GM18502 (cell line): ENCODE data around the gene CDC45.

ENCODE experiments used
- ATAC-seq: cut with Tn5 transposase; IDR thresholded peaks from one replicate; pipeline ENCODE4 v1.9.1; 2021; ENCODE audit warnings: mild to moderate bottlenecking; ENCODE audit not compliant: unreplicated experiment, poor library complexity

The CDC45 gene

DNA sequence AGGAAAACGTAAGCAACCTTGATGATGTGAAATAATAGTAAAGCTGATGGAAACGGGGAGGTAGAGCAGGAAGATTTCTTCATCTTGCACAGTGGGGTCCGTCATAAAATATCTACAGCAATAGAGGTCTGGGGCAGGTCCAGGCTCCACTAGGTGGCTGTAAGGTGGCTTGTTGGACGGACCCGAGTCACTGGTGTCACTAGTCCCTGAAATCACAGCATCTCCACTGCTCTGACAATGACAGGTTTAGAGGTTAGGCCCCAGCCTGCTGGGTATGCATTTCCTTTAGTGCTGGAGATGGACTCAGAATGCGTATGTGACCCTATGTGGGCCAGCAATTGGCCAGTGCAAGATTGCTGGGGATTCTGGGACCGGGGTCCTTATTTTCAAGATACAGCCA, 69.7 kb downstream of the CDC45 start:
- no peak for ATAC-seq

DNA sequence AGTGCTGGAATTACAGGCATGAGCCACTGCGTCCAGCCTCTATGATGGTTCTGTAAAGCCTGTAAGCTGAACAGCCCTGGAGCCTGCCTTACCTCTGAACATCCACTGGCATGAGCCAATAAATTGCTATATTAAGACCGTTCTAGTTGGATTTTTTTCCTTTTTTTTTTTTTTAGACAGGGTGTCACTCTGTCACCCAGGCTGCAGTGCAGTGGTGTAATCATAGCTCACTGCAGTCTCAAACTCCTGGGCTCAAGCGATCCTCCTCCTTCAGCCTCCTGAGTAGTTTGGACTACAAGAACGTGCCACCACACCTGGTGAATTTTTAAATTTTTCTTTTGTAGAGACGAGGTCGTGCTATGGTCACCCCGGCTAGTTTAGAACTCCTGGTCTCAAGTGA, 70.7 kb downstream of the CDC45 start:
- no peak for ATAC-seq

DNA sequence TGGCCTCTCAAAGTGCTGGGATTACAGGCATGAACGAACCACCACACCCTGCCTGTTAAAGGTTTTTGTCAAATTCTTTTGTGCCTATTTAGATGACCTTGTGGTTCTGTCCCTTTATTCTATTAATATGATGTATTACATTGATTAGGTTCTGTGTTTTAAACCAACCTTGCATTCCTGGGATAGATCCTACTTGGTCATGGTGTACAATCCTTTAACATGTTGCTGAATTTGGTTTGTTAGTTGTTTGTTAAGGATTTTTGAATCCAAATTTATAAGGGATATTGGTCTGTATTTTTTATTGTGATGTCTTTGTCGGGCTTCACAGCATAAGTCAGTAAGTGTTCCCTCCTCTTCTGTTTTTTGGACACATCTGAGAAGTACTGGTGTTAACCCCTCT, 73.5 kb downstream of the CDC45 start:
- no peak for ATAC-seq

DNA sequence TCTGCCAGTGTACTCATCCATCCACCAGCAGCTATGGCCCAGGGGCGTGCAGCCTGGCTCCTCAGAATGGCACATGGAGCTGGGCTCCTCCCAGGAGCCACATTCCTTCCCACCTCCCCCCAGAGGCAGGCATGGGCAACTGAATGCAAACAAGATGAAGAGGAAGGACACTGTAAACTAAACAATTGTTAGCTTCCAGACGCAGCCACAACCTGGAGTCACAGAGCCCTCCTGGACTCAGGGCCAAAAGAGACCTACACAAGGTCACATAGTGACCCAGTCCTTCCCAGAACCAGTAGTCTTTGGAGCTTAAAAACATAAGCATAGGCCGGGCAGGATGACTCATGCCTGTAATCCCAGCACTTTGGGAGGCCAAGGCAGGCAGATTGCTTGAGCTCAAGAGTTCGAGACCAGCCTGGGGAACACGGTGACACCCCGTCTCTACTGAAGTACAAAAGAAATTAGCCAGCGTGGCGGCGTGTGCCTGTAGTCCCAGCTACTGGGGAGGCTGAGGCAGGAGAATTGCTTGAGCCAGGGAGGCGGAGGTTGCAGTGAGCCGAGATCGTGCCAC, 75.2 kb downstream of the CDC45 start:
- no peak for ATAC-seq

DNA sequence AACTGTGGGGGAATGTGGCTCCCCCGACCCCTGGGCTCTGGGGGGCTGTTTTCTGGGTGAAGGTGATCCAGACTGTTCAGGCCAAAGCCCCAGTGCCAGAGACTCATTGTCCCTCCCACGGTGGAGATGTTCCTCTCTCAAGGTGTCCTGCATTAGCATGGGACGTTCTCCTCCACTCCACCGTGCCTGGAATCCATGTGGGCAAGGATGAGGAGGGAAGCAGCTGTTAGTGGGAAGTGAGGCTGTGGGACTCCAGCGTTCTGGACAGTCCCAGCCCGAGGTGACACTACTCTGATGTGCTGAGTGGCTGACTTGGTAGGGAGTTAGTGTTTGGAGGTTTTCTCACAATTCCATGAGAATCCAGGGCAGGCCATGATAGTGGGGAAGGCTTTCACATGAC, 75.9 kb downstream of the CDC45 start:
- ATAC-seq, result no peak

DNA sequence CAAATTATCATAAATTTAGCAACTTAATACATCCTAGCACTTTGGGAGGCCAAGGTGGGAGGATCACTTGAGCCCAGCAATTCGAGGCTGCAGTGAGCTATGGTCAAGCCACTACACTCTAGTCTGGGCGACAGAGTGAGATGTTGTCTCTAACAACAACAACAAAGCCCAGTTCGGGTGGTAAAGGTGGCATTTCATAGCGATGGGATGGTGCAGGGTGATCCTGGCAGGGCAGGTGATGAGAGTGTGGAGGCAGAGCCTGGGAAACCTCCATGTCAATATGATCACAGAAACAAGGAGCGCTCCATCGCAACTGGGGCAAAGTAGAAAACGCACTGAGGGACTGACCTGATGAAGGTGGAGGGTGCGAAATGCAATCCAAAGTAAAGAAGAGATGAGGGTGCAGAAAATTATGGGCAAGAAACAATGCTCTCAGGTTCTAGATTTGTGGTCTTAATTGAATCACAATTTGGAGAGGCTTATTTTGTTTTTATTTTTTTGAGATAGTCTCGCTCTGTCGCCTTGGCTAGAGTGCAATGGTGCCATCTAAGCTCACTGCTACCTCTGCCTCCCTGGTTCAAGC, 77.3 kb downstream of the CDC45 start:
- no peak for ATAC-seq

DNA sequence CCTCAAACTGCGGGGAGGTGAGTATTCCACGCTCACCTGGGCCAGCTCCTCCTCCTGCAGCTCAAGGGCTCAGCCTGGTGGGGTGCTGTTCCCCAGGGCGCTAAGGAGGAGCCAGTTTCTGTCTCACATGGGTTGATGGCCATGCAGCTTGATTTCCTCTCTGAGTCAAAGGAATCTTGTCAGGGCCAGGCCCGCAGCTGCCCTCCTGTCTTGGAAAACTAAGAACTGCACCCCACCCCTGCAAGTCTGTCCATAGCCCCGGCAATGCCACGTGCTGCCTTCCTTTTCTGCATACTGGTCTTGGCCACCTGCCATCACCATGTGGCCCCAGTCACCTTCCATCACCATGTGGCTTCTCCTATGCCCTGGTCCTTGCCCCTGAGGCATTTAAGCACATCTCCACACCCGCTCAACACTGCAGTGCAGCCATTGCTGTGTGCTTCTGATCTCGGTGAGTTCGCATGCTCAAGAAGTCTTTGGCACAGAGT, 79.6 kb downstream of the CDC45 start:
- ATAC-seq, result no peak

DNA sequence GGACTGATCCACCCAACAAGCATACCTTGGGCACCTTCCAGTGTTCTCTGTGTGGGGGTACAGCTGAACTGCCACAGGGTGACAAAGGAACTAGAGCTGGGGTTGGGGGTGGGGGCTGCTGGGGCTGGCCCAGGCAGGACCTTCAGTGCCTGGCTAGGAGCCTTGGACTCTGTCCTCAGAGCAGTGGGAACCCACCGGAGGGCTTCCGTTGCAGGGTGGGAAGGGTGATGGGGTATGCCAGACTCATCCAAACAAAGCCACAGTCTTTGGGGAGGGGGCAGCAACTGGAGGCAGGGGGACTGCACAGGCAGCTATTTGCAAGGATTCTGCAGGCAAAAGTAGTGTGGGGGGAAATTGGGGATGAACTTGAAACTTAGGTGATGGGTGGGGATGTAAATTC, 80.2 kb downstream of the CDC45 start:
- ATAC-seq, result no peak

DNA sequence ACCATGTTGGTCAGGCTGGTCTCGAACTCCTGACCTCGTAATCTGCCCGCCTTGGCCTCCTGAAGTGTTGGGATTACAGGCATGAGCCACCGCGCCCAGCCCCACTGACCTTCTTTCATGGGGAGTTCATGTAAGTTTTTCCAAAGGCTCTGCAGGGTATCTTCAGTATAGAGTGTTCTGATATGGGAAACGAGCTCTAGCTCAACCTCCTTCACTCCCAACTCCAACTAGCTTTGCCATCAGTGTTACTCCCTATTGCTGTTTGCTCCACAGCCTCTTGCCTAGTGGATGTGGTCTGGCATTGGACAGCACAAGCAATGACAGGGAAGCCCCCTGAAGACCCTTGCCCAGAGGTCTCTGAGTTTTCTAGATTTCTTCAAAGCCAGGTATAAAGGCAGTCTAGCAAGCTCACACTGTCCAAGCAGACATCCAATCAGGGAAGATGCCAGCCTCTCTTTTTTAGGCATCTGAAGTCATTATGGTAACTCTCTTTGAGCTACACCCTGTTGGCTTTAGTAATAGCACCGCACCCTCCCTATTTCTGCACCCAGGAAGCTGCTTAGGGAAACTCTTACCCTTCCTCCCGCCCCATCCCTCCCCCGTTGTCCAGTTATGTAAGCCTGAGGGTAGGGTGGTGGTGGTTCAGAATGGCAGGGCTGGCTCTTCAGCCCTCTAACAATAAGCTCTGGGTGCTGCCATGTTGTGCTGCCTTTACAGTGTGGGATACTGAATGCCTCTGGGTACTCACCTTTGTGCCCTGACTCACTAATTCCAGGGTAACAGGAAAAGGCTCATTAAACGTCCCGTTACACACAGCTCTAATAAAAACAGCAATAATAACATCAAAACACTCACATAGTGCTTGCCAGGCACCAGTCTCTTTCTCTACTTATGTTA, 85.9 kb downstream of the CDC45 start:
- ATAC-seq, result no peak

DNA sequence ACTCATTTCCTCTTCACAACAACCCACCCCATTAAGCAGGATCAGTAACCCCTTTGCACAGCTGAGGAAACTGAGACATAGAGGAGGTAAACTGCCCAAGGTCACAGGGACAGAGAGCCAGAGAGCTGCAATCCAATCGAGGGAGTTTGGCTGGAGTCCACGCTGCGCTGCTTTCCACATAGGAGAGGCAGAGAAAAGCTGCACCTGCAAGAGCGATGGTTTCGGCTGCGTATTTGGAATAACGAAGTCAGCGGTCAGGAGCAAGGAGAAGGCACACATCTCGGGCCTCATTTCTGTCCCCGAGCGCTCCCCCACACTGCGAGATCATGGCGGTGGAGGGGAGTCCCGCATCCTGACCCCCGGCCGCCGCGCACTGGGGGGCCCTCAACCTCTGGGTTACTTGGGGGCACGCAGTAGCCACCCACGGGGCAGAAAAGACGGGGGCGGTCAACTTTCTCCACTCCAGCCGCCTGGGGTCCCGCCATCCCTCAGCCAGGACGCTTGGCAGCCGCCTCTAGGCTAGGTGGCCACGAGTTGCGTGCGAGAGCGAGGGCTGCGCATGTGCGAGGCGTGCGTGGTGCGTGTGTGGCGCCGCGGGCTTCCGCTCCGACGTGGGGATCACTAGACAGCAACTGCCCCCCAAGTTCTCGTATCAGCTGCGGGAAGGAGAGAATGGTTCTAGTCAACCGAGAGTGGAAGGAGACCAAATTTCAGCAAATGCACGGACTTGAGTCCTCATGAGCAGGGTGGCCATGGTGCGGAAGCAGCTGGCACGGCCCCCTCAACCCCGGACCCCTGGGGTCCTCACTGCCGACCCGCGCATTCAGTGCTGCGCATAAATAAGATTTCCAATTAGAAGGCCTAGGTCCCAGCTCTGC, 86.8 kb downstream of the CDC45 start:
- no peak for ATAC-seq

DNA sequence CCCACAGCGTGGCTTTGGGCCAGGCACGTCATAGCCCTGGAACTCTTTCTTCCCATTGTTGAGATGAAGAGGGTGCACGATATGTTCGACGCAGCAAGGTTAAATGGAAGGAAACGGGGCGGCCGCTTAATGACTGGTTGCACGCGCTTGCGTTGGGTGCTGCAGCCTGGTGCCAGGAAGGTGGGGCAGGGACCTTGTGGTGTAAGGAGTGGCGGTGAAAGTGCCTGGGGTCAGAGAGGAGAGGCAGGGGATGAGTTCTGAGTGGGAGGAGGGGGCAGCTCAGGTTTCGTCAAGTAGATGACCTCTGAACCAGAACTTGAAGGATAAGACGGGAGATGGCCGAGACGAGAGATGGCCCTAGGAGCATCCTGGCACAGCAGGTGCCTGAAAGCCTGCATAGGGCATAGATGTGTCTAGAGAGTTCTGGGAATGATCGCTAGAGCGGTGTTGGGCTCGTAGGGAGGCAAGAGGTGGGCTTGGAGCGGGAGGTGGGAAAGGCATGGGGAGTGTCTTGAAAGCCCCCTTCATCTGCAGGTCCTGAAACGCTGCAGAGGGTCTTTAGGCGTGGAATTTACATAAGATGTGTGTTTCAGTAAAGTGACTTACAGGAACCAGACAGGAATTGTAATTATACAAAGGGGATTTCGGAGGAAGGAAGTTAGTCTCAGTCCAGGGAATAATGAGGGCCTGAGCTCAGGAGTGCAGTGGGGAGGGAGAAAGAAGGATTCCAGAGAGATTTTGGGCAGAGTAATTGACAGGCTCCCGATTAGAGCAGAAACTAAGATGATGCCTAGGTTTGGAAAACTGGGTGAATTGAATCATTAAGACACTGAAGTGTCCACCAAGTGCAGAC, 87.7 kb downstream of the CDC45 start:
- ATAC-seq, result no peak

DNA sequence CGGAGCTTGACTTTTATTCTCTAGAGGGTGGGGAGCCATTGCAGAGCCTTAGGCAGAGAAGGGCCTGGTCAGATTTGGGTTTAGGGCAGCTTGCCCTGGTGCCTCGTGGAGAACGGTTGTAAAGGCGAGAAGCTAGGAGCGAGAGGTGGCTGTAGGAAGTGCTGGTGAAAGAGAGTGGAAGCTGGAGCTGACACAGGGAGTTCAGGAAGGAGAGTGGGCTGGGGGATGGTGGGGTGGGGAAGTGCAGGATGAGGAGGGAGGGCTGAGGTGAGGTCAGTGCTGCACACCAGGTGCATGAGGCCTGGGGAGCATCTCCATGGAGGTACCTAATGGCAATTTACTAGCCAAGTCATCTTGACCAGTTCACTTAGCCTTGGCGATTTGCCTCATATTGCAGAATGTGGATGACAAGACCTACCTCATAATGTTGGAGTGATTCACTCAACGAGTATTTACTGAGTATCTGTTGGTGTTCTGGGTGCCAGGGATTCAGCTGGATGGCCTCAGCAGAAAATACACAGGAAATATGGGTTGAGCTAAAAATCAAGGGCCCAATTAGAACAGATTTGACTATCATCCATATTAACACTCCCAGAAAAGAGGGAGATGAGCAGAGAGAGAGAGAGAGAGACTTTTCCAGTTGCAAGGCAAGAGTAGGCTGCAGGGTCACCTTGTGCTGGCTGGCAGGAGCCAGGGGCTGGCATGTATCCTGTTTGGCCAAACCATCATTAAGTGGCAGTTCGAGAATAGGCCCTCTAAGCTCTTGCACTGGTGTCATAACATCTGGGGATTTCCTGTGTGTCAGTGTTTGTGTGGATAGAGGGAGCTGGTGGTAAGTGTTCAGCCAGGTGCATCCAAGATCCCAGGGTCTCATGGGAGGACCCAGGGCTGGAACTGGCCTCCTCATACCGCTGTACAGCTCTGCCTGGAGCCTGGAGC, 88.9 kb downstream of the CDC45 start:
- ATAC-seq, result no peak

DNA sequence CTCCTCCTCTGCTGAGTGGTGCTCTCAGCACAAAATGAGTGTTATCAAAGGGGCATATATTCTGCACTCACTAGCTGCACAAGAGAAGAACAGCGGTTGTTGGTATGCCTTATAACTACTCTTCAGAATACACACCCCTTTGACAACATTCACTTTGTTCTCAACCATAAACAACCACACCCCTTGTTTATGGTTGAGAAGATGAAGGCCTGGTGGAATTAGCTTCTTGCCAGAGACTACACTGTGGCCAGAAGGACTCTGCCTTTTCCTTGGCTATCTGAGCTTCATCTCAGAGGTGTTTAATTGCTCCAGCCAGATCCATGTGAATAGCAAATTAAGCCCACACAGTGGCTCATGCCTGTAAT, 89.5 kb downstream of the CDC45 start:
- ATAC-seq, result no peak

DNA sequence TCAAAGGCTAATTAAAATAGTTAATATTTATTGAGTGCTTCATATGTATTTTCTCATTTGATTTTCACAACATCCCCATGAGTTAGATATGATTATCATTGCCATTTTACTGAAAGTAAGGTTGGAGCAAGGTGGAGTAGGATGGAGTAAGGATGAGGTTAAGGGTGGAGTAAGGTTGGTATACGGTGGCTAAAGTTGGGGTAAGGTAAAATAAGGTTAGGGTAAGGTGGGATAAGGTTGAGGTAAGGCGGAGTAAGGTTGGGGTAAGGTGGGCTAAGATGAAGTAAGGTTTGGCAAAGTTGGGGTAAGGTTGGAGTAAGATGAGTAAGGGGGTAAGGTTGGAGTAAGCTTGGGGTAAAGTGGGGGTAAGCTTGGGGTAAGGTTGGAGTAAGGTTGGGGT, 90.3 kb downstream of the CDC45 start:
- no peak for ATAC-seq
